ENCODE data around the gene DNAH11.

- TF ChIP-seq CTCF (IDR thresholded peaks at IDR 0.05) (no peak), POLR2A (IDR thresholded peaks at IDR 0.05) (no peak)
Measured at GRCh38 chr7:21611129-21611528, 68.3 kb downstream of the DNAH11 start.

All from prostate gland (tissue), 2 donors.